GM12891 (cell line): Measurements from ENCODE around the gene PCDH9.

Experiments
- POLR2A ChIP-seq: IDR thresholded peaks from 2 replicates; pipeline ENCODE4 v1.6.1; 2011; ENCODE audit warnings: low read depth, low read length, control low read depth
- POLR2AphosphoS5 ChIP-seq: IDR thresholded peaks from 2 replicates; pipeline ENCODE4 v1.6.1; 2011; ENCODE audit warnings: low read depth, low read length, control low read depth

DNA sequence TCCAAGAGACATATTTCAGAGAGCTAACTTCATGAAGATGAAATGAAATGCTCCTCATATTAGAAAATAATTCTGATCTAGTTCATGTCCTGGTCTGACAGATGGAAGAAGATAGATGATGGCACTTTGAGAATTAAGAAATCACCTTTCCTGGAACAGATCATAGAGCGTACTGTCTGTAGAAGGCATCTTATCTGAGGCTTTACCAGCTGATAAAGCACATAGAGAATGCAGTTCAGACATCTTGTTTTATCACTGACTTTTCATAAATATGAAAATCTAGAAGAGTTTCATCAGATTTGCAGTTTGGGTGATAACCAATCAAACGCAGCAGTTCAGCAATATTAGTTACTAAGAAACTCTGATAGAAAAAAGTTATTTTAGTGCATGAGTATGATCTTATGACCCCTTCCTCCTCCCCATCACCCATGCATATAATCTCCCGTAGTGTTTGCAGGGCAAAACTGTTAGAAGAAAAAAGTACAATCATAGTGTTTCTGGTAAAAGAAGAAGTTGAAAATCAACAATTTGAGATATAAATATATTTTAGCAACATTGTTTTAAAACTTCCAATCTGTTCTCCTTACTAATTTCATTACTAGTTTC is 585.2 kb downstream of the PCDH9 start:
- TF ChIP-seq POLR2AphosphoS5 (no peak), POLR2A (no peak)
